NCI-H2196 treated with DMSO at 0.1 percent for 48 hours (cell line): Measurements from ENCODE around the gene TMEM208.

Experiments used
- DNase-seq: peaks from one replicate; lab custom pipeline; 2025; ENCODE audit not compliant: unreplicated experiment; lab: John Stamatoyannopoulos, UW

The TMEM208 gene

GRCh38 chr16:67249178-67250044 is 22.5 kb downstream of the TMEM208 start:
- DNase-seq: no peak

- DNase-seq: no peak
Measured at GRCh38 chr16:67250045-67250327, 23.1 kb downstream of the TMEM208 start.

- no peak for DNase-seq
Measured at GRCh38 chr16:67252609-67253497, 25.9 kb downstream of the TMEM208 start.

DNA sequence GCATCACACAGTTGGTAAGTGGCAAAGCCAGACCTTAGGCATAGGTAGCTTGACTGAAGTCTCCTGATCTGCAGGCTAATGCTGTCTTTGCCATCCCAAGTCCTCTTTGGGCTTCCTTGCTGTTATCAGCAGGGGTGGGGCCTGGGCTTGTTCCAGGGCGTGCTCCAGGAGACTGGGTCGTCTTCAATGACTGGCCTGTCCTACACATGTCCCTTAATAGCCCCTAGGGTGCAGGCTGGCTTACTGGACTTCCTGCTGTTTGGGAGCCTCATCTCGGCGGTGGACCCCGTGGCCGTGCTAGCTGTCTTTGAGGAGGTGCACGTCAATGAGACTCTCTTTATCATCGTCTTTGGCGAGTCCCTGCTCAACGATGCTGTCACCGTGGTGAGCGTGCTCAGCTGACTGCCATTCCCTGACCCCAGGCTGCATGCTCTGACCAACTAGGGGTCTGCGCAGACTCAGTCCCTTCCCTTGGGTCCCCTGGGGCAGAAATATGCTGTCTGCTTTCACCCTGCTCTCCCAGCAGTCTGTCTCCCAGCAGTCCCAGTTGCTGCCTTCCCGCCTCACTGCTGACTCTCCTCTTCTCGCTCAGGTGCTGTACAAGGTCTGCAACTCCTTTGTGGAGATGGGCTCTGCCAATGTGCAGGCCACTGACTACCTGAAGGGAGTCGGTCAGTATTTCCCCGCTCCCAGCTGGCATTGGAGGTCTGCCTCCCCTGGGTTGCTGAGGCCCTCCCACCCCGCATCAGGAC is 28.0 kb downstream of the TMEM208 start:
- no peak for DNase-seq

- DNase-seq: no peak
Measured at GRCh38 chr16:67255553-67256221, 28.8 kb downstream of the TMEM208 start.

DNA sequence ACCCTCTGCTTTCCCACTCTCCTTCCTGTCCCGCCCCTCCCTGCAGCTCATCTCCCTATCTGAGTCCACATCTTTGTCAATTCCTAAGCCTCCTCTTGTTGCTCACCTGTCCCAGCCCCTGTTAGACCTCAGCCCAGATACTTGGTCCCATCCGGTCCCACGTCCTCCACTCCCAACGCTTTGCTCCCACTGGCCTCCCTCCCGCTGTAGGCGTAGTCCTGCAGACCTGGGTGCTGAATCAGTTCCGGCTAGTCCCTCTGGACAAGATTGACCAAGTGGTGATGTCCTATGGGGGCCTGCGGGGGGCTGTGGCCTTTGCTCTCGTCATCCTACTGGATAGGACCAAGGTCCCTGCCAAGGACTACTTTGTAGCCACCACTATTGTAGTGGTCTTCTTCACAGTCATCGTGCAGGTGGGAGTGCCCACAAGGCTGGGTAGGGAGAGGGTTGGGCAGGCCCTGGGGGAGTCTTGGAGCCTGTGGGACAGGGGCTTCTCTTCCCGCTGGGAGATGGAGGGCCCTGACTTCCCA is 29.8 kb downstream of the TMEM208 start:
- DNase-seq: no peak

DNA sequence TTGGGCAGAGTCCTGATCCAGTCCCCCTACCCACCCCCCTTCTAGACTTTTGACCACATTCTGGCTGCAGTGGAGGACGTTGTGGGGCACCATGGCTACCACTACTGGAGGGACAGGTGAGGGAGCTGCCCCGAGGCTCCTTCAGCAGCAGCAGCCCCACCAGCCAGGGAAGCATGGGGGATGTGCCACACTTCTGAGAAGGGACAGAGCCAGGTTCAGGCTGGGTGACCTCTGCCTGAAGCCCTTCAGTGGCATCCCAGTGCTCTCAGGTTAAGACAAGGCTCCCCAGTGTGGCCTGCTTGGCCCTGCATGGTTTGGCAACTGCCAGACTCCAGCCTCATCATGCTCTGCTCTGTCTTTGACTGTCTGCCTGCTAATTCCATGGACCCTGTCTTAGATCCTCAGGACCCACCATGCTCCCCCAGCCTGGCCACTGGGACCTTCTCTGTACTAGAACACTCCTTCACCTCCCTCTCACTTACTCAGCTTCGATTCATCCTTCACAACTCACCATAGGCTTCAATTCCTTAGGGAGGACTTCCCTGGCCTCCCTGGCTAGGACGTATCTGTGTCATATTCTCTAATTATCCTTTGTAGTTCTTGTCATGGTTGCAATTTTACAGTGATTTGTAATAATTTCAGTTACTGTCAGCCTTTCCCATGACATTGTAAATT is 30.7 kb downstream of the TMEM208 start:
- no peak for DNase-seq

- DNase-seq: no peak
Measured at GRCh38 chr16:67258161-67258835, 31.4 kb downstream of the TMEM208 start.

DNA sequence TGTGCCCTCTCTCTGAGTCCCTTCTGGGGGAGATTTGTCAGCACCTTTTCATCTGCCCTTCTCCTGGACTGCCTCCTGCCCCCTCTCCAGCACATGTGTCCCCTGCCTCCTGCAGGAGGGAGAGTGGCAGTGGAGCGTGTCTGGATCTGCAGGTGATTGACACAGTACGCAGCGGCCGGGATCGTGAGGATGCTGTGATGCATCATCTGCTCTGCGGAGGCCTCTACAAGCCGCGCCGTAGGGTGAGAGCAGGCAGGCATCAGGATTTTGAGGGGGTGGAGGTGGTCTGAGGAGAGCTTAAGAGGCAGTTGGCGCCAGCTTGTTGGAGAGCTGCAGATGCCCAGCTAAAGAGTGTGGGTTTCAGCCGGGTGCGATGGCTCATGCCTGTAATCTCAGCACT is 32.8 kb downstream of the TMEM208 start:
- no peak for DNase-seq

GRCh38 chr16:67260426-67261063 is 33.6 kb downstream of the TMEM208 start:
- DNase-seq: peak; percentile 24

- no peak for DNase-seq
Measured at GRCh38 chr16:67263201-67263600, 36.3 kb downstream of the TMEM208 start.

DNA sequence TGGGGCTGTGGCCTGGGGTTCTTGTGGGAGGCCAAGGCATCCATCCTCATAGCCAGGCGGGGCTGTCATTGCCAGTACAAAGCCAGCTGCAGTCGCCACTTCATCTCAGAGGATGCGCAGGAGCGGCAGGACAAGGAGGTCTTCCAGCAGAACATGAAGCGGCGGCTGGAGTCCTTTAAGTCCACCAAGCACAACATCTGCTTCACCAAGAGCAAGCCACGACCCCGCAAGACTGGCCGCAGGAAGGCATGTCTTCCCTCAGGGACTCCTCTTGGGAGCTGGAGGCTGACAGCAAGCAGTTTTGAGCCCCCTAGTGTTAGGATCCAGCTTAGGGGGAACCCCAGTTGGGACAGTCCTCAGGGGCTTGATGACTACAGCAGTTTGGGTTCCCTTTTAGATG is 37.3 kb downstream of the TMEM208 start:
- no peak for DNase-seq

GRCh38 chr16:67264866-67265265 is 37.9 kb downstream of the TMEM208 start:
- no peak for DNase-seq

DNA sequence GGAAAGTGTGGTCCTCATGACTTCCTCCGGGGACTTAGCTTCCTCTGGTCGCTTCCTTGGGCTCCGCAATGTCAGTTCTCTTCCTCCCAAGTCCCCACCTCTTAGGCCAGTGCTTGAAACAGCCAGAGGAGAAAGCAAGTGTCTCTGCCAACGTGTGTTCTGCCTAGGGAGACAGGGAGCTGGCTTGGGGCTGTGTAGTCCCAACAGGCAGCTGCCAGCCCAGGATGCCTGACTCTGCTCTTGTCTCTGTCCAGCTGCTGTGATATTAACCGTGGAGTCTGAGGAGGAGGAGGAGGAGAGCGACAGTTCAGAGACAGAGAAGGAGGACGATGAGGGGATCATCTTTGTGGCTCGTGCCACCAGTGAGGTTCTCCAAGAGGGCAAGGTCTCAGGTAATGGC is 38.9 kb downstream of the TMEM208 start:
- no peak for DNase-seq

DNA sequence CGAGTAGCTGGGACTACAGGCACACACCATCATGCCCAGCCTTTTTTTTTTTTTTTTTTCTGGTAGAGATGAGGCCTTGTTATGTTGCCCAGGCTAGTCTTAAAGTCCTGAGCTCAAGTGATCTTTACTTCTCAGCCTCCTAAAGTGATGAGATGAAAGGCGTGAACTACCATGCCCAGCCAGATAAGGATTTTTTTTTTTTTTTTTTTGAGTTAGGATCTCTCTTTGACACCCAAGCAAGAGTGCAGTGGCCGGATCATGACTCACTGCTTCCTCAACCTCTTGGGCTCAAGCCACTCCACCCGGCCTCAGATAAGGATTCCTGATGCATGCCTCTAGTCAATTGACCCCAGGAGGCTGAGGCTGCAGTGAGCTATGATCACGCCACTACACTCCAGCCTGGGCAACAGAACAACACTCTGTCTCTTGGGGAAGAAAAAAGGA is 41.2 kb downstream of the TMEM208 start:
- DNase-seq: no peak

DNA sequence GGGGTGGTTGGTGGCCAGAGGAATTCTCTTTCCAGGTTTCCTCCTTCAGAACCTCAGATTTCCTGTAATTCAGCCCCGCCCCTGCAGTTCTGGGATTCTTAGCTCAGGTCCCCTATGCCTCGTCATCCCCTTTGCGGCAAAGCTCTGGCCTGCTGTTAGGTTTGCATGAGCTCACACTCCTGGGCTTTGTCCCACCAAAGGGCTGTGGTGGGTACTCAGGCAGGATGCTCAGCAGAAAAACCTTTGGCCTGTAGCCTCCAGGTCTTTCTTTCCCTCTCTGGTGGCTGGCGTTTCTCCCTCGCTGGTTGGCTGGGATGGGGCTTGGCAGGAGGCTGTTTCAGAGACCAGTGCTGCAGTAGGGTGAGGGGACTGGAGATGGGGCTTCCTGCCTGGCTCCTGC is 42.8 kb downstream of the TMEM208 start:
- DNase-seq: no peak

DNA sequence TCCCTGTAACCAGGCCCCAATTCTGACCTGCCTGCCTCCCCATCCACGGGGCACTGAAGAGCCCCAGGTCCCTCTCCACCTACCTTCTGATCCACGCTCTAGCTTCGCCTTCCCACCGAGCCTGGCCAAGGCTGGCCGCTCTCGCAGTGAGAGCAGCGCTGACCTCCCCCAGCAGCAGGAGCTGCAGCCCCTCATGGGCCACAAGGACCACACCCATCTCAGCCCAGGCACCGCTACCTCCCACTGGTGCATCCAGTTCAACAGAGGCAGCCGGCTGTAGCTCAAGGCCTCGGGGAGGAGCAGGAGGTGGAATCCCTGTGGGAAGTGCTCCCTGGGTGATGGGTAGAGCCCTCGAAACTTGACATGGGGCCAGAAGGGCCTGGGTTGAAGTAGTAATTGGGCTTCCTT is 44.0 kb downstream of the TMEM208 start:
- DNase-seq: no peak

- DNase-seq: no peak
Measured at GRCh38 chr16:67271446-67271845, 44.5 kb downstream of the TMEM208 start.

DNA sequence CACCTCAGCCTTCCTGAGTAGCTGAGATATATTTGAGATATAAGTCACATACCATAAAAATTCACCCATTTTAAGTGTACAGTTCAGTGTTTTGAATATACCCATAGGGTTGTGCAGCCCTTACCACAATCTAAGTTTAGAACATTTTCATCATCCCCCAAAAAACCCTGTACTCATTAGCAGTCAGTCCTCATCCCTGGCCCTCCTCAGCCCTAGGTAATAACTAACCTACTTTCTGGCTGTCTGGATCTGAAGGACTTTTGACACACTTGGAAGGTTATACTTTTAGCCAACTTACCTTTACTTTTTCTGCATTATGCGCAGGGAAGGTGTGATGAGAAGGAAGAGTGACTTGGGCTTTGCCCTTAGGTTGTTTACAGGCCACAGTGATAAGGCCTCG is 48.4 kb downstream of the TMEM208 start:
- no peak for DNase-seq
